Upper lobe of left lung (tissue), 4 donors: Measurements from ENCODE around the gene SRSF8.

Experiments
- EP300 ChIP-seq, 4 donors: sonication (generic); formaldehyde crosslinking; IDR thresholded peaks; one replicate each; pipeline ENCODE4 v1.5.1; 2017; ENCODE audit warnings: antibody characterized with exemption in 4 of 4, control low read depth in 2 of 4
- POLR2A ChIP-seq, 4 donors: fragments of 450-650 bp; IDR thresholded peaks; one replicate each; pipeline ENCODE4 v1.5.1; 2016 to 2017; ENCODE audit warnings: antibody characterized with exemption in 4 of 4, mild to moderate bottlenecking in 2 of 4
- TF ChIP-seq, protein P1 (sequence below), 6 experiments: fragments of 450-650 bp in 4 of 6; fragments of 200-600 bp in 2 of 6; sonication (generic) in 2 of 6; IDR thresholded peaks; one replicate each; pipeline ENCODE4 v1.5.1; 2016 to 2019; ENCODE audit warnings: antibody characterized with exemption in 6 of 6

DNA sequence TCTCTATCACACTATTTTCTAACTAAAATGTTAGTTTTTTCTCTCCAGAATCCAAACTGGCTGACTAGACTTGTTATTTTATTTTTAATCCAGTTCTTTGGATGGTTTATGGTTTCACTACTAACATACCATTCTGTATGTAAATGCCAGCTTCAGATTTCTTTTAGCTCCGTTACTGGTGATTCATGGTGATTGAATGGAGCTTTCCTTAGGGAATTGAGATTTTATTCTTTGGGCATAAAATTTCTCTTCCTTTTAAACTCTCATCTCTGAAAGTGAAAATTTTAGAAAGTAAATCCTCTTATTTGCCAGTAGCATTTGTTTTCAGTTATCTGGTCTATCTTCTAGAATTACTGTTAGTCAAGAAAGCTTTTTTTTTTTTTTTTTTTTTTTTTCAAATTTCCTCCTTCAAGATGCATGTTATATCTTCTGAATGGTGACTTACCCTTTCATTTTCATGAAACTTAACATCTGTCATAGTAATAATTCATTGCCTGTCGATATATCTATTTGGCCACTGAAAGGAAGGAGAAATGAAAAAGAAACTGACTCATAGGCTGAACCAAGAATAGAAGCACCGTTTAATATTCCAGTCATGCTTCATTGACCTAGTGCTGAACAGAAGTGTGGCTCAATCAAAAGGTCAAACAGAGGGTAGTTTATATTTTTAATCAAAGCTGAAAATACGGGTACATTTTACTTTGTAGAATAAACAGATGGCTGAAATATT, 29.3 kb downstream of the SRSF8 start:
- TF ChIP-seq, protein P1, sequence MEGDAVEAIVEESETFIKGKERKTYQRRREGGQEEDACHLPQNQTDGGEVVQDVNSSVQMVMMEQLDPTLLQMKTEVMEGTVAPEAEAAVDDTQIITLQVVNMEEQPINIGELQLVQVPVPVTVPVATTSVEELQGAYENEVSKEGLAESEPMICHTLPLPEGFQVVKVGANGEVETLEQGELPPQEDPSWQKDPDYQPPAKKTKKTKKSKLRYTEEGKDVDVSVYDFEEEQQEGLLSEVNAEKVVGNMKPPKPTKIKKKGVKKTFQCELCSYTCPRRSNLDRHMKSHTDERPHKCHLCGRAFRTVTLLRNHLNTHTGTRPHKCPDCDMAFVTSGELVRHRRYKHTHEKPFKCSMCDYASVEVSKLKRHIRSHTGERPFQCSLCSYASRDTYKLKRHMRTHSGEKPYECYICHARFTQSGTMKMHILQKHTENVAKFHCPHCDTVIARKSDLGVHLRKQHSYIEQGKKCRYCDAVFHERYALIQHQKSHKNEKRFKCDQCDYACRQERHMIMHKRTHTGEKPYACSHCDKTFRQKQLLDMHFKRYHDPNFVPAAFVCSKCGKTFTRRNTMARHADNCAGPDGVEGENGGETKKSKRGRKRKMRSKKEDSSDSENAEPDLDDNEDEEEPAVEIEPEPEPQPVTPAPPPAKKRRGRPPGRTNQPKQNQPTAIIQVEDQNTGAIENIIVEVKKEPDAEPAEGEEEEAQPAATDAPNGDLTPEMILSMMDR (IDR thresholded peaks at IDR 0.05): no peak
- TF ChIP-seq EP300 (IDR thresholded peaks at IDR 0.05) (no peak), POLR2A (IDR thresholded peaks at IDR 0.05) (no peak)
